Measurements from ENCODE around the gene PTCHD1.
A peak's percentile ranks its signal among the peaks of the same experiment; 100 is the strongest.

The PTCHD1 gene

DNA sequence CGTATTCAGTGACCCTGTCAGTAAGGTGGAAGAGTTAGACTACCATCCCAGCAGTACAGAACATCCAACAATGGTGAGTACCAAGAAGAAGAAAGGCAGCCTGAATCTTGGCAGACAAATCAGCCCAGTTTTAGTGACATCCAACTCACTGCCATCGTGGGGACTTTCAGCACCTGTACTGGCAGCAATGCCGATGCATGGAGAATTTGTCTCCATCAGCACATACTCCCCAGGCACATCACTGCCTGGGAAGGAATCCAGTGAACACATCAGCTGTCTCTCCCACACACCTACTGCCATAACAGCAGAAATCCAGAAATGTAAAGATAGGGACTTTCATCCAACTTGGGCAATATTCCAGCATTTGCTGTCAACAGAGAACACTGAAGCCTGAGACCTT, 29.8 kb downstream of the PTCHD1 start:
- no peak for DNase-seq

DNA sequence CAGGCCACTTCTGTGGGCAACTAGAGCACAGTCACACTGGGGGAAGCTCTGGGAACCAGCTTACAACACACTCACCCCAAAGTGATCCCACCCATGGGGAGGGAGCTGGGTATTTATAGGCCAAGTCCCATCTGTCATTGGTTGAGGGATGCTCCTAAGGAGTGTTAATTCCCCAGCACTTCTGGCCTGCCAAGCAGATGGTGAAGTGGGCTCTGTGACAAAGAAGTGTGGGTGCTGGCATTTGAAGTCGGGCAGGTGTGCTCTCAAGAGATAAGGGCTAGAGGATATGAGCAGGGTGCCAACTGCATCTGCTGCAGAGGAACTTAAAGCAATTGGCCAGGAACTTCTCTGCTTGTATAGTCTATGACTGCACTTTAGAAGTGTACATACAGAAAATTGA, 30.9 kb downstream of the PTCHD1 start:
- no peak for DNase-seq

DNA sequence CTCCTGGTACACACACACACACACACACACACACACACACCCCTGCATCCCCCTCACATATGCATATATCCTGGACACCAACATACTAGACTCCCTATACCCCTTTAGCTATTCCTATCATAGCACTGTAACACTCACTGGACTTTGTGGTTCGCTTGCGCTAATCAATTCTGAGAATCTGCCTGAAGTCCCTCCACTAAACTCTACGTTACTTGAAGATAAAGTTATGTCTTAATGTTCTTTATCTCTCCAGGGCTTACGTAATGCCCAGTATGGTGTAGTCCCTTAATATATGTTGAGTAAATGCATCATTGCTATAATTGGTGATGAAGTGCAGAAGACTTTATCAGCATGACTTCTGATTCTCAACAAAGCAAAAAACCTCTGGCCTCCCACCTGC, 32.3 kb downstream of the PTCHD1 start:
- DNase-seq = no peak

DNA sequence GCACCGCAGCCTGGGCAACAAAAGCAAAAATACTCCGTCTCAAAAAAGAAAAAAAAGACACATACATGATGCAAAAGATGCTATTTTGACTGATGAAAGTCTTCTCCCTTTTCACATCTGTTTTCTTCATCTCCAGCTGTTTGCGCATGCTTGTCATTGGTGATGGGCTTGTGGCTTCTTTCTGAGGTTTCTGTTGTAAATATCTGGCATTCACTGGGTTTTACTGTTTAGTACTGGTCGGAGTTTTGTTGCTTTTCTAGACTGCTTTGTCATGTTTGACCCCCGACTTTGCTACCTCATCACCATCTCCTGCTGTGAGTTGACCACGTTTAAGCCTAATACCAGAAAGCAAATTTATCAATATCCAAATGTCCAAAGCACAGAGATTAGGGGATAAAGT, 34.4 kb downstream of the PTCHD1 start:
- no peak for DNase-seq

DNA sequence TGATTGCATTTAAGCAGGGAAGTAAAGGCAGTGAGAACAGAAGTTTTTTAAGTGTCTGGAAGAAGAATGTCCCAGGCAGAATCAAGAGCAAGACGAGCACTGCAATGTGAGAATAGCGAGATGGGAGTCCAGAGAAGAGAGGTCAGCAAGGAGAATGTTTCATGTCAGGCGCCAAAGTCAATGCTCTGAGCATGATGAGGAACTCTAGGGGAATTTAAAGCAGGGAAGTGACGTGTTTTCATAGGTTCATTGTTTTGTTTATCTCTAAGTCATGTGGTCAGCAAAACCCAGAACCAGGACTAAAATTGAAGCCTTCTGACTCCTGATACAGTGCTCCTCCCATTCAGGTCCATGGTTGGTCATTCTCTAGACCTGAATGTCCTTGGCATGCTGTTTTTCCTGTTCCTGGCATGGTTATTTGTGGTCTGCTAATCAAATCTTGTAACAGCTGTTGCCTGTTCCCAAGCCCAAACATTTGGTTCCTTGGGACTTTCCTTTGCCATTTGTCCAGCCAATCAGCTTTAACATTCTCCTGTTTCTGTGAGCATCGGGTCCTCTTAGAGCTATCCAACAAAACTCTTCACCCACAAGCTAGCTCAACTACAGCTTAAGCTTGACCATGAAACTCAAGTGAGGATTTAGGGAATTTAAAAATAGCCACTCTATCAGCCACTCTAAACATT, 37.7 kb downstream of the PTCHD1 start:
- DNase-seq = no peak

DNA sequence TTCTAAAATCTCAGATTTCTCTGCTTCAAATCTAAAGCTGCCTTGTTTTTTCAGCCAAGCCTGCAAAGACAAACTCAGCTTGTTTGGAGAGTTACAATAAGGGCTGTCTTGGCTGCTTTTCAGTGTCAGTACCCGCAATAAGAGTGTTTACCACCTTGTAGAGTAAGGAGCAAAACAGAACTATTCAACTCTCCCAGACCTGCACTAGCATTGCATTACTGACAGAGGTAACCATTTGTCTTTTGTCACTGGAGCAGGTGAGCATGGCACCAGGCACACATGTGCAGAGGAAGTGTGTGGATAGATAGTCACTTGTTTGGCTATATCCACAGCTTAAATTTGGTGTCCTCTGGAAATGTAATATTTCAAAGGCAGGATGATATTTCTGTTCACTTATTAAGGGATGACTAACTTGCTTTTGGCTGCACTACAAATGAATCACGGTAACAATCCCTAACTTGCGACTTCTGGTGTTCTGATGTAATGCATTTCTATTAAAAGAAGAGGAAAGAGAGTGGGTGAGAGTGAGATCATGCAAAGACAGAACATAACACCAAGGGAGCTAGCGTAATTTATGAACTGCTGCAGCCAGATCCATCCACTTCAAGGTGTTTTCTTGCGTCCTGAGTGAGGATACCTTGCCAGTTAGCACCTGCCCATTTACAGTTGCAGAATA, 38.6 kb downstream of the PTCHD1 start:
- DNase-seq = no peak

DNA sequence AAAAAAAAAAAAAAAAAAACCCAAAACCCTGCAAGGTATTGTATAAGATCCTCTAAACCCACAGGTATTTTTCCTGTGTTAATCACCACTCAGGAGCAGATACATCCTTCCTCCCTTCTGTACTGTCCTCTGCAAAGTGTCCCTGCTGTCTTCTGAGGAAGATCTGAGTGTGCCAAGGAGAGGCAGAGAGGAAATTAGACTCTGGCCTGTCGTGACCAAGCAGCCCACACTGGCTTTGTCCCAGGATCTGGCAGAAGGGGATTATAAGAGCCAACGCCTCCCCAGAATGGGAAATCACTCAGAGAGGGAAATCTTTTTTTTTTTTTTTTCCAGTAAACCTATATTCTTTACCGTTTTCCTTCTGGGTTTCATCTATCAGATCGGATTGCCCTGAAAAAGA, 39.6 kb downstream of the PTCHD1 start:
- no peak for DNase-seq

DNA sequence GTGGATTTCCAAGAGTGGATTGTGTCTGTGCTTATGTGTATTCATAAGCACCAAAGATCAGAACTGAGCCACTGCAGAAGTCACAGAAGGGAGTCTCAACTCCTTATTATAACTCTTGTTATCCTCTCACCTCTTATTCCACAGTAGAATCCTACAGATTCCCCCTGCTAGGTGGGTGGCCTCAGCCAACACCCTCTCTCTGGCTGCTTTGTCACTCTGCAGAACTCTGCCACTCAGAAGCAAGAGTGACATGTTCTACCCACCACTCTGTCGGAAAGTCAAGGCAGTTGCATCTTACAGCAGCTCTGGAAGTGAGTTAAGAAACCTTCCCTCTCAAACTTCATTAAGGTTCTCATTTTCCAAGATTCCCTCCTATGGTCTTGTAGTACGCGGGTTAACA, 41.9 kb downstream of the PTCHD1 start:
- DNase-seq = no peak

DNA sequence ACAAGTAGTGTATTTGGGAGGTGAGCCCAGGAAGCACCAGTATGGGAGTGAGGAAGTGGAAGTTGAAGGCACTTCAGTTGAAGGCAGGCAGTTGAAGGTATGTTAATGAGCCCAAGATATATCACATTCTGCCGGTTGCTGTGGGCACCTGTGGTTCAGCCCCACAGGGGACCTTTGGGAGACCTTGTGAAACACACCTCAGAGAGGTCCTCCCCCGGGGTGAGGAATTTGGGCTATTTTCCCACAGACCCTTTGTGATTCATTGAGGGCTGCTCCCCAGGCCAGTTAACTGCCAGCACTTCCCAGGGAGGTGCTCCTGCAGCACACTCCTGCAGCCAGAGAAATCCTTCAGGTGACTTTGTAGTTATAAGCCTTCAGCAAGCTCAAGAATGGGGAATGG, 45.9 kb downstream of the PTCHD1 start:
- no peak for DNase-seq

DNA sequence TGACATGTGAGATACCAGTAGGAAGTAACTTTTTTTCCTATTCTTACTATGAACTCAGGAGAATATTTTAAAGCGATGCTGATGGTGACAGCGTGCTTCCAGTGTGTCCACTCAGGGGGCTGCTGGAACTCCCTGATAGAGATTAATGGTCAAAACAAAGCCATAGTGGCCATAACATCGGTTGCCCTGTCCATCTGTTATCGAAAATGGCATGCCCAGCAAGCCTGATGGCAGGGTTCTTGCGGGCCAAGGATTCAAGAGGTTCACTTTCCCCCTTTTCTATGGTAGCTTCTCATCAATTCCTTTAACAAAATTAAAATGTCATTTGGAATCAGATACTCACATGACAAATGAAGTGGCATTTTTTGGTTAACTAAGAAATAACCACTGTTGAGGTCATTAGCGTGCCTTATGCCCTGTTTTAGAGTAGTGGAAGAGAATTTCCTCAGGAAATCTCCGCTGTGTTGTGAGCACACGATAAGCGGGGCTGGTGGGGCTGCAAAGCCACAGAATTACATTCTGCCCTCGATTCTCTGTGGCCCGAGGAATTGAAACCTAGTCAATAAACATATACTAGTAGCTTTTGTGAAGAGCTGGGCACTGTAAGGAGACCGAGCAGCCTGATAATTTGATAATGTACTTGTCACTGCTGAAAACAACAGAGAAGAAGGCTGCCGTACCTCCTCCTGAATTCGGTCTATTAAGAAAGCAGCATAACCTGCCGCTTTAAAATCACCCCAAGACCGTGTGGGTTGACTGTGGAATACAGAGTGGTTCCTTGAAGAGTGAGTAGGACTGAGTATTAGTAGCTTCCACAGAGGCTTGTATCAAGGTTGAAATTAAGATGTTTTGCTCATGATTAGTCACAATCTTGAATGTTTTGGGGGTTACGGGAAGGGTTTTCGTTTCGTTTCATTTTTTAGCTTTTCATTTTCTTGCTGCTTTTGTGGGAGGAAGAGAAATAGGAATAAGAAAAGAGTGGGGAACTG, 46.7 kb downstream of the PTCHD1 start:
- no peak for DNase-seq

DNA sequence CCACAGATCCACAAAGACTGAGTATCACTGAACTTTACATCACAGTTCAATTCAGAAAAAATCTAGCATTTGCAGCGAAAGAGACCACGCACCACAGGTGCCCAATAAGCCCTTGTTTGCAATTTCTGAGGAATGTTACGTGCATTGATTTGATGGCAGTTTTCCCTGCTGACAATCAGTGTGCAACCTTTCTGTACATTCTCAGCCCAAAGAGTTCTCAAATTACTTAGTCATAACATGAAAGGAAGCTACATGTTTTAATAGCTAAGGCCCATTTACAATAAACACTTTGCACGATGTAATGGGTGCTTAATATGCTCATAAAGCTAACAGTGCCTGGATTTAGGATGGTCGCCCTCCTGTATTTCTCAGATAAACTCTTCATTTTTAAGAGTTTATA, 47.9 kb downstream of the PTCHD1 start:
- DNase-seq = no peak

DNA sequence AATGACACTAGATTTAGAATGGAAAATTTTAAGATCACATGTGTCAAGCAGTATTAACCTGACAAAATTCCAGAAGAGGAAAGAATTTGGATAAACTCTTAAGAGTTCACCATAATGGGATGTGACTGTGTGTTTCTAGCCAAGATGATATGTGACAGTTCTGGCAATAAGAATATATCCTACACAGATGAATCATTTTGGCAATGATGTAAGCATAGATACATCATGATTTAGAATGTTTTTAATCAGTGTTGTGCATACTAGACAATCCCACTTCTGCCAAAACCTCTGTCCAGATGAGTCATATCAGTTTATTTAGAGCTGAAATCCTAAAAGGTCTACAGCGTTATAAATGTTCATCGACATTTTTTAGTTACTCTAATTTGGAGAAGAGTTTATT, 48.8 kb downstream of the PTCHD1 start:
- DNase-seq = no peak

DNA sequence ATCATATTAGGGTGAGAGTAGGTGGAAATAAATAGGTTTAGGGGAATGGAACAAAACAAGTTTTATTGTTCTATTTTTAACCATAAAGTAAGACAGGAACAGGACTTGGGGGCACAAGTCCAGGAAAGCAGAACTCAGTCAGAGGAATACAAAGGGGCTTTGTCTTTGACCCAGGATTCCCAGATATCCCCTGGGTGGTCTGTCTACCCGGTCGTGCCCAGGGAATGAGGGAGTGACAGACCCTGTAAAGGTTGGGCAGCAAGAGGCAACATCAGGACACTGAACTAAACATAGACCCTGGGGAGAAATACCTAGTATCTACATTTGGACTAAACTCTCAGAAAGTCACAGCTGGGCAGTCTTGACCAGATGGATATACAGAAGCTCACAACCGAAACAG, 50.6 kb downstream of the PTCHD1 start:
- no peak for DNase-seq

DNA sequence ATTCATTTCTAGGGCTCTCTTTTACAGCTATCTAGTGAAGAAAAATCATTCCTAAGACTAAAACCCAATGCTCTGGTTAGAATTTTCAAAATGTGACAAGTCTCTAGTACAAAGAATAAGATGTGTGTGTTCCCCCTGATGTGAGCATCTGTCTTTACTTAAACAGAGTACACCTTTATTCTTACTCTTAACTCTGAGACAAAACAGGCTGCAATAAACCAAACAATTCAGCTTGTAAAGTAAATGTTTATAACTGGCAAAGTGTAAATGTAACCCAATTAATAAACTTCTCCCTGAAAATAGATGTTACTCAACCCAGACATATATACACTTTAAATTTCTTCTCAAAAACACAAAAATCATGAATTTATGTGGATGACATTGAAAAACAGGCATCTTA, 51.6 kb downstream of the PTCHD1 start:
- DNase-seq = no peak

DNA sequence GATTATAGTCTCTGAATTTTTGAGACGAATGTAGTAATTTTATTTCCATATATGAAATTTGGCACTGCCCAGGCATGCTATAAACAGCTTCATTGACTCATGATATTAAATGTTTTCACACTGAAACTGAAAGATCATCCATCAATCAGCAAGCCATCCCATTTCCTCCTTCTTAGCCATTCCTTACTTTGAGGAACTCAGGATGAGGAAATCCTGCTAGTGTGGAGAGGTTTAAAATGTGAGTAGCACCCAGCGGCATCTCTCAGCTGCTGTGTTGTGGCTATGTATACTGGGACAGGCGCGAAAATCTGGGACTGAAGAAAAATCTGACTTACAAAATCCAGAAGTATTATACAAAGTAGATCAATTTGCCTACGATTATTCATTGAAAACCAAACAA, 52.1 kb downstream of the PTCHD1 start:
- no peak for DNase-seq

DNA sequence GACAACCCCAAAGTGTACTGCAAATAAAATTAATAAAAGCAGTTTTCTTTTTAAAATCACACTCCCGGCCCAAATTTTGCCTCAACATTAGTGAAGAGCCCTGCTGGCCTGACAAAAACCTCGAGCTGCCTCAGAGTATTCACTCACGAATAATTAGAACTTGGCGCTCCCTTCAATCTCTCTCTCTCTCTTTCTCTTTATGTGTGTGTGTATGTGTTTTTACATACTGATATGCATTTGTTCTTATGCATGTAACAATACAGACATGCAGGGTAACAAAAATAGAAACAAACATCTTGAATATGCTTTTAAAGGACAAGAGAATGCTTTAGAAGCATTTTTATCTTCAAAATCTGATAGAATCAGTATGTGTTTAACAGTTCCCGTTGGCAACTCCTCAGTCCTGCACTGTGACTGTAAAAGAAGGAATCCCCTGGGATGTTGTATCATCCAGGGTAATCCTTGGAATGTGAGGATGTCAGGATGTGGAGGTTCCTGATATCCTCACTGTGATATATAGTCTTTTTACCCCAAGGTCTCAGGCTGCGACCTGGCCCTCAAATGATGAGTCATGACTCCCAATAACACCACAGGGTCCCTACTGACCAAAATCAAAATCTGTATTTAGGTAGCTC, 53.0 kb downstream of the PTCHD1 start:
- no peak for DNase-seq

DNA sequence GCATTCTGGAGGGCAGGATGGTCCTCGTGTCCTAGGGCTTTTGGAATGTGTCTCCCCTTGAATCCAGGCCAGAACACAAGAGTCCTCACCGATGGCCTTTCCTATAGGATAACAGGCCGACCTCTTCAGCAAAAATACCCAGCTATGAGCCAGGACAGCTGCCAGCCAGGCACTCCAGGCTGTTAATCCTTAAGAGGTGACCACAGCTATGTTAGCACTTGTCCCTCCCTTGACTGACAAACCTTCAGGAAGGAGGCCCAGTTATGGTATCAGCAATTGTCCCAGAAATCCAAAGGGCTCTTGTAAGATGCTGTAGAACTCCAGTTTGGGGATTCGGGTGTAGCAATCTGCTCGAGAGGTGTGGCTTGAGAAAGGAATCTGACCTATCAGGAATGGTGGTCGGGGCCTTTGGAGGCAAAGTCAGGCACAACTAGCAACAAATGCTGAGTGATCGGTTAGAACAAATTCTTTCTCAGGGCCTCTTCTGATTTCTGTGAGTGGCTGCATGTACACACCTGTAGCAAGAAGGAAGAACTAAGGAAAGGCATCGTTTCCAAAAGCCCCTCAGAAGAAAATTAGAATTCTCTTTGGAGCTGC, 54.6 kb downstream of the PTCHD1 start:
- DNase-seq = no peak

DNA sequence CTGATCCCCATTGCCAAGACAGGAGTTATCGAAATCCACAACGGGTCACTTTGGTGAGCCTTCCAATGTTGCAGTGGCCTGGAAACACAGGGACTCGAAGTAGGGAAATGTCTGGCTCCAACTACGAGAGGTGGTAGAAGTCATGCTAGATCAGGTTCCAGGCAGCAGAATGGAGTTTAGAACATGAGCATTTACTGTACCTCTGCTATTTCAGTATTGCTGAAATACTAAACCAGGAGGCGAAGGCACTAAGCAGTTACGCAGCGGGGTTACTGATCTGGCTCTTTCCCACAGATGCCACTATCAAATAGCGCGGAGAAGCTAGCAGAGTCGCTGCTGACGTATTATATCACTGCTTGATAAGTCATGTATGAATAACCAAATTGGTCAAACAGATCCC, 56.3 kb downstream of the PTCHD1 start:
- DNase-seq = no peak

DNA sequence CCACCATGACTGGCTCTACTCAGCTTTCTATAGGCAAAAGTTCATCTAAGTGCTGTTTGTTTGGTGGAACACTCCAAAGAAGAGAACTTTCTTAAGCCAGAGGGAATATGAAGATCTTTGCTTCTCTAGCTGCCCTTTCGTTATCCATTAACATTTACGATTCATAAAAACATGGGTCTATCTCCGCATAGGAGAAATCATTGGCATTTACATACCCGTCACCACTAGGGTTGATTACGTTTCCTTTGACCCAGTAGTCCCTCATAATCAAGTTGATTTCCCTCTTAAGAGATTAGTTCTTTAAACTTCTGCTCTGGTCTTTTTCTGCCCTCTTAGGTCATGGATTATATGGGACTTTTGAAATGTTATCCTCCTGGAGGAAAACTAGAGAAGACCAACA, 57.5 kb downstream of the PTCHD1 start:
- DNase-seq = no peak

DNA sequence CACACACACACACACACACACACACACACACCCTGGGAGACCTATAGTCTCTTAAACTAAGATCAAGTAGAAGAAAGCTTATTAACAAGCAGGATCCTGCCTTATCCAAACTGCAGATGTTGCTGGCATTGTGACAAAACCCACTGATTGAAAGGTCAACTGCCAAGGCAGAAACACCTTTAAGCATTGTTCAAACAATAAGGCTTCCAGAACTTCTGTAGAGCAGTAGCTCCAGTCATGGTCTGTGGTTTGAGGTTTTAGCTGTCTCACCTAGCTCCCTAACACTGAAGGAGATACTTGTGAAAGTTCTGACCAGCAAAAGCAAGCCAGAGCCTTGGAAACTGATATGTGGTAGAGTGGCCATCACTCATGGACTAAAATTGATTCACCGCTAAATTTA, 59.8 kb downstream of the PTCHD1 start:
- DNase-seq = no peak

DNA sequence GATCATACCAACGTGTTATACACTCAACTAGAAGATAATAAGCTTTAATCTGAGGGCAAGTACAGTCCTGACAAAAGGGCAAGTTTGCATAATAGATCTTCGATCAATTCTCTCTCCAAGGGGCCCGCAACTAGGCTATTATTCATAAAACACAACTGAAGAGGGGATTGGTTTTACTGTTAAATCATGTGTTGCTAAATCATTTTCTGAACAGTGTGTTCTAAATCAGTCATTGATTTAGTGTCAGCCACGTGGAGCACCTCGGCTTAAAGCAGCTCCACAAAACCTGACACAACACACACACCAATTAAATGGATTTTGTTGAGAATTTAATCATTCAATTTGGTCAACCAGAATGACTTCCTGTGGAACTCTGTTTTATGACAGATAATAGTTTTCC, 61.6 kb downstream of the PTCHD1 start:
- DNase-seq = no peak

DNA sequence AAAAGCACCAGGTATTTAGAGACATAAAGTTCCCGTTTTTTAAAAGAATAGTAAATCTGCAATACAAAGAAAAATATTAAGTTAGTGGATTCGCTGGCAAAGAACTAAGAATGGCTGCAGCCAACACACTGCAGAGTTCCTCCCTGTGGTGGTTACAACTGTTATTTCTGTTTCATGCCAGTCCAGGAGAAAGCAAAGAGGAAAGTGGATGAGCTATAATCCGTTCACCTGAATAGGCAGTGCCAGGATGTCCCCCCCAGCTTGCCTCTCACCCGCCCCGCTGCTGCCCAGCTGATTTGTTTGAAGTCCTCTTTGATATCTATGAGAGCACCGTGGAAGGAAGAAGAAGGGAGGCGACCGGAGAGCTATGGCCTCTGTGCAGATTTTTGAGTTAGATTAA, 63.9 kb downstream of the PTCHD1 start:
- DNase-seq = no peak

DNA sequence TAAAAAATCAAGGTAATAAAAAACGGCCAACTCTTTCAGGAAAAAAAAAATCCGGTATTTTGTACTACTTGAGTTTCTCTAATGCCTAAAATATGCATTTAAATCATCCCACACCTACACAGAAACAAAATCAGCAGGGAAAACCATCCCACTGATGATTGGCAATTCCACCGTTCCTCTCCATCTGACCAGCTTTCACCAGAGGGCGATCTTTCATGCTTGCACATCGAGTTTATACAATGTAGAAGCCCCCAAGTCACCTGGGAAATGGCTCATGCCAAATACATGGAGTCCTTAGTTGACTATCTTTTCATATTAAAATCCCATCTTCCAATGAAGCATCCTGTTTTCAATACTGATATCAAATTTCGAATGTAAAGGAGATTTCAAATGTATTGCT, 69.2 kb downstream of the PTCHD1 start:
- DNase-seq = peak in 1 of 2 experiments; percentile 0
